Natural killer cell treated with Interleukin-12 subunit alpha and Interleukin-12 subunit beta and Interleukin-15 and Interleukin-18, amount 100 ng/mL, for 72 hours (primary cell): Measurements from ENCODE around the gene CUL5. TPM values are rescaled to one million over a fixed set of nuclear protein-coding genes. Genes with fewer than 3 reads are reported as not detected.

Experiments used
- ATAC-seq, 2 donors: fragments of 150-1000 bp; cut with Tn5 transposase in 1 of 2; sonication (Bioruptor Pico), chemical (Tn5 transposase) in 1 of 2; 2 replicates each; pipeline ENCODE4 v1.10.0; 2021
- DNase-seq: peaks from one replicate; pipeline ENCODE4 v3.0.0; 2022; ENCODE audit warnings: low spot score
- H3K27ac Mint-ChIP-seq, 2 donors: 1 replicate in 1 of 2; 2 replicates in 1 of 2; pipeline ENCODE4 v1.8.0; 2022; ENCODE audit warnings: mixed read lengths in 2 of 2, mild to moderate bottlenecking in 1 of 2, moderate library complexity in 1 of 2
- H3K27me3 Mint-ChIP-seq, 2 donors: 1 replicate in 1 of 2; 2 replicates in 1 of 2; pipeline ENCODE4 v1.8.0; 2022; ENCODE audit warnings: mixed read lengths in 2 of 2
- H3K36me3 Mint-ChIP-seq: one replicate; pipeline ENCODE4 v1.8.0; 2022; ENCODE audit warnings: mixed read lengths
- H3K4me1 Mint-ChIP-seq, 2 donors: 1 replicate in 1 of 2; 2 replicates in 1 of 2; pipeline ENCODE4 v1.8.0; 2022; ENCODE audit warnings: low read depth in 2 of 2, mixed read lengths in 2 of 2, mild to moderate bottlenecking in 1 of 2
- H3K4me3 Mint-ChIP-seq: one replicate; pipeline ENCODE4 v1.8.0; 2022; ENCODE audit warnings: mixed read lengths
- H3K9me3 Mint-ChIP-seq: 2 replicates; pipeline ENCODE4 v1.8.0; 2022; ENCODE audit warnings: mixed read lengths
- total RNA-seq, 2 donors: library from RNA; stranded (reverse); gene quantifications; one replicate each; pipeline ENCODE4 v1.2.3, GENCODE V29; 2022

CUL5 gene
- total RNA-seq: 10 to 100 TPM; 29.9 to 51.9 TPM

GRCh38 chr11:108008656-108009496 is at the start of gene CUL5:
Gene CUL5, plus strand, starts transcription at chr11:108008898. Its CDS starts 451 bp downstream, at chr11:108009349.
- H3K4me3 Mint-ChIP-seq: peak within 1 kb of the TSS; percentile 96
- H3K4me1 Mint-ChIP-seq: peaks cover 12 to 20% of the 10 kb centered on the region in 2 donors

DNA sequence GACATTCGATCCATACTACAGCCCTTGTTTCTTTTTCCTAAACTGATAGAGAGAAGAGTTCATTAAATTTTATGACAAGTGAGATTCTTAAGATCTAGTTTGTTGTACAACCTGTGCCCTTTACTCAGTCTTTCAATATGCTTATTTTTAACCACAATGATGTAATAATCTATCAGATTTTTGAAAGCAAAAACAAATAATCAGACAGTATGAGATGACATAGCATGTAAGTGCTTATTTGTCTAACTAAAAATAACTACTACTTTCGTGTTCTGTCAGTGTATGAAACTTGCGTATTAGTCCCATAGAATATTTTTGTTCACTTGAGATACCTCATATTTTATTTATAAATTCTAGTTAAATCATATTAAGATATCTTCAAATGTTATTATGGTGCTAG is 47.2 kb upstream of the CUL5 start:
- no peak overlapping the region for H3K4me3 Mint-ChIP-seq
- no peak overlapping the region for H3K27ac Mint-ChIP-seq
- DNase-seq (no peak), ATAC-seq (no peak)
- peaks cover 7 to 10% of the 10 kb centered on the region in 2 donors for H3K4me1 Mint-ChIP-seq
- no peaks in the 10 kb centered on the region for H3K36me3 Mint-ChIP-seq
- H3K9me3 Mint-ChIP-seq: no peaks in the 10 kb centered on the region
- H3K27me3 Mint-ChIP-seq: peaks cover 13 to 14% of the 10 kb centered on the region in 2 donors

More at GRCh38 chr11:108008656-108009496, at the start of gene CUL5:
- Mint-ChIP-seq H3K36me3 (peaks cover 4% of the 10 kb centered on the region), H3K9me3 (no peaks in the 10 kb centered on the region), H3K27me3 (no peaks in the 10 kb centered on the region), H3K27ac (peak within 1 kb of the TSS; percentile 95 to 99)
- ATAC-seq (peak; percentile 94 to 95), DNase-seq (peak; percentile 92)

DNA sequence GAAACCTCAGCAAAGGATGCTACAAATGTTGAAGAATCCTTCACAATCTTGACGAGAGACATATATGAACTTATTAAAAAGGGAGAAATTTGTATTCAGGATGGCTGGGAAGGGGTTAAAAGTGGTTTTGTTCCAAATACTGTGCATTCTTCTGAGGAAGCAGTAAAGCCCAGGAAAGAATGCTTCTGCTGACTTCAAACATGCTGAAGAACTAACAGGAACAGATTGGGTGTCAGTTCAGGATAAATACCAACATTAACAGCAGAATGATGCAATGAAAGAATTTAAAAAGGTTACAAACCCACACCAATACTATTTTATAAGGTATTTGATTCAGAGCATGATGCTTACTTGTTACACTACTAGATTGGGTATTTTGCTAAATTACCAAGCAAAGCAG is 46.5 kb upstream of the CUL5 start:
- DNase-seq (no peak), ATAC-seq (no peak)
- no peak overlapping the region for H3K27ac Mint-ChIP-seq
- peaks cover 0 to 4% of the 10 kb centered on the region in 2 donors for H3K4me1 Mint-ChIP-seq
- H3K27me3 Mint-ChIP-seq: peaks cover 6 to 7% of the 10 kb centered on the region in 2 donors
- H3K36me3 Mint-ChIP-seq: no peaks in the 10 kb centered on the region
- H3K9me3 Mint-ChIP-seq: no peaks in the 10 kb centered on the region
- H3K4me3 Mint-ChIP-seq: no peak overlapping the region

DNA sequence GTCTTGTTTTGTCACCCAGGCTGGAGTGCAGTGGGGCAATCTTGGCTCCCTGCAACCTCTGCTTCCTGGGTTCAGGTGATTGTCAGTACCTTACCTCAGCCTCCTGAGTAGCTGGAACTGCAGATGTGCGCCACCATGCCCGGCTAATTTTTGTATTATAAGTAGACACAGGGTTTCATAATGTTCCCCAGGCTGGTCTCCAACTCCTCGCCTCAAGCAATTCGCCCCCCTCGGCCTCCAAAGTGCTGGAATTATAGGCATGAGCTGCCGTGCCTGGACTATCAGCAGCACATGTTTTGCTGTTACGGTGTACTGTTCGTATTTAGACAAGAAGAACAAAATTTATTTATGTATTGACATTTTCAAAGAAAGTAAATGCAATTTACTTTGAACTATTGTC is 45.6 kb upstream of the CUL5 start:
- no peak overlapping the region for H3K4me3 Mint-ChIP-seq
- H3K36me3 Mint-ChIP-seq: no peaks in the 10 kb centered on the region
- ATAC-seq: no peak
- no peak overlapping the region for H3K27ac Mint-ChIP-seq
- no peak for DNase-seq
- no peaks in the 10 kb centered on the region for H3K9me3 Mint-ChIP-seq
- H3K27me3 Mint-ChIP-seq: peaks cover 0 to 2% of the 10 kb centered on the region in 2 donors
- no peaks in the 10 kb centered on the region for H3K4me1 Mint-ChIP-seq

DNA sequence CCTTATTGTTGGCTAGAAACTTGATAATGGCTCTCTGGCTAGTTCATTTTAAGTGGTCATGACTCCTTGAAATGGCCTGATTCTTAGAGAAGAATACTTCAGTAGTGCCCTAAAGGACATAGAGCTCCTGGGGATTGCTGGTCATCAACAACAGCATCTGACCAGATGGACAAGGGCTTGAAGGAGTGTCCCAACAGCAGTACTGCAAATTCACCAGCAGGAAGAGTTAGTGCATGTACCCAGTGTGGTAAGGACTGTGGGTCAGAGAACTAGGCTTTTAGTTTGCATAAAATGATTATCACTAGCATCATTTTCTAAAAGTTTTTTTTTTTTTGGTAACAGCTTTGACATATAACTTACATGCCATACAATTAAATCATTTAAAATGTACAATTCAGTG is 39.5 kb upstream of the CUL5 start:
- DNase-seq (no peak), ATAC-seq (no peak)
- no peak overlapping the region for H3K27ac Mint-ChIP-seq
- H3K27me3 Mint-ChIP-seq: no peaks in the 10 kb centered on the region
- H3K9me3 Mint-ChIP-seq: no peaks in the 10 kb centered on the region
- no peaks in the 10 kb centered on the region for H3K4me1 Mint-ChIP-seq
- no peak overlapping the region for H3K4me3 Mint-ChIP-seq
- no peaks in the 10 kb centered on the region for H3K36me3 Mint-ChIP-seq

DNA sequence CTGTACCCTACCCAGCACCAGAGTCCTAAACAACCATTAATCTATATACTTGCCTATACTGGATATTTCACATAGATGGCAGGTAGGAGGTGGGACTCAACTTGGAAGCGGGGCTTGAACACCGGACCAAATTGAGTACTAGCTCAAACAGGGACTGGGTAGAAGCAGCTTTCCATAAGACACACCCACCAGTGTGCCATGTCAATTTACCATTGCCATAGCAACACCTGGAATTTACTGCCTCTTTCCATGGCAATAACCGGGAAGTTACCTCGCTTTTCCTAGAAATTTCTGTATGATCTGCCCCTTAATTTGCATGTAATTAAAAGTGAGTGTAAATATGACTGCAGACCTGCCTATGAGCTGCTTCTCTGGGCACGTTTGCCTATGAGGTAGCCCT is 38.6 kb upstream of the CUL5 start:
- no peak overlapping the region for H3K27ac Mint-ChIP-seq
- no peak overlapping the region for H3K4me3 Mint-ChIP-seq
- H3K36me3 Mint-ChIP-seq: no peaks in the 10 kb centered on the region
- H3K4me1 Mint-ChIP-seq: no peaks in the 10 kb centered on the region
- no peaks in the 10 kb centered on the region for H3K27me3 Mint-ChIP-seq
- DNase-seq: no peak
- ATAC-seq: no peak
- H3K9me3 Mint-ChIP-seq: no peaks in the 10 kb centered on the region

DNA sequence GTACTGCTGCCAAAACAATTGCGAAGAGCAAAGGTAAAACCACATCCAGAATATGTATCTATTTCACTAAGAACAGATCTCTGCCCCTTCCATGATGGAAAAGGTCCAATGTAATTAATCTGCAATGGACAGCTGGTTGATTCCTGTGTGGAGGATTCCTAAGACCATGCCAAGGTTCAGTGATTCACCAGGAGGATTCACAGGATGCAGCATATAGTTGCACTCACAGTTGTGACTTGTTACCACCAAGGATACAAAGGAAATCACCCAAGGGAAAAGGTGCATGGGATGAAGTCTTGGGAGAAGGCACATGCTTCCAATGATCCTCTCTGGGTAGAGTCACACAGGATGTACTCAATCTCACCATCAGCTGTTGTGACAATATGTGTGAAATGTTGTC is 35.1 kb upstream of the CUL5 start:
- no peaks in the 10 kb centered on the region for H3K36me3 Mint-ChIP-seq
- DNase-seq: no peak
- H3K4me3 Mint-ChIP-seq: no peak overlapping the region
- ATAC-seq: no peak
- peaks cover 0 to 2% of the 10 kb centered on the region in 2 donors for H3K27me3 Mint-ChIP-seq
- H3K9me3 Mint-ChIP-seq: no peaks in the 10 kb centered on the region
- no peaks in the 10 kb centered on the region for H3K4me1 Mint-ChIP-seq
- H3K27ac Mint-ChIP-seq: no peak overlapping the region

DNA sequence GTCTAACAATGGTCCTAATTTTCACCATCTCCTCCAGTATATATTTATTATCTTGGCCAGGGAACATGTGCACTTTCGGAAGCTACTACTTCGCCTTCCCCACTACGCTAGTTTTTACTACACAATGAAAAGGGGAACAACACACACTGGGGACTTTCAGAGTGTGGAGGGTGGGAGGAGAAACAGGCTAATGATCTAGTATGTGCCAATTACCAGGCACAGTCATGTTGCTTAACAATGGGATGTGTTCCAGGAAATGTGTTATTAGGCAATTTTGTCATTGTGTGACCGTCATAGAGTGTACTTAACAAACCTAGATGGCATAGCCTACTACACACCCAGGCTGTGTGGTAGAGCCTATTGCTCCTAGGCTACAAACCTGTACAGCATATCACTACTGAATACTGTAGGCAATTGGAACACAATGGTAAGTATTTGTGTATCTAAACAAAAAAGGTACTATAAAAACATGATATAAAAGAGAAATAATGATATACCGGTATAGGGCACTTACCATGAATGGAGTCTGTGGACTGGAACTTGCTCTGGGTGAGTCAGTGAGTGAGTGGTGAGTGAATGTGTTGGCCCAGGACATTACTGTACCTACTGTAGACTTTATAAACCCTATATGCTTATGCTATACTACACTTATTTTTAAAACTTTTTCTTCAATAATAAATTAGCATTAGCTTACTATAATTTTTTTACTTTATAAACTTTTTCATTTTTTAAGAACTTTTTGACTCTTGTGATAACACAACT is 20.1 kb upstream of the CUL5 start:
- no peak overlapping the region for H3K4me3 Mint-ChIP-seq
- no peak for DNase-seq
- peaks cover 7 to 23% of the 10 kb centered on the region in 2 donors for H3K27me3 Mint-ChIP-seq
- no peak overlapping the region for H3K27ac Mint-ChIP-seq
- no peak for ATAC-seq
- H3K4me1 Mint-ChIP-seq: peaks cover 0 to 3% of the 10 kb centered on the region in 2 donors
- no peaks in the 10 kb centered on the region for H3K9me3 Mint-ChIP-seq
- H3K36me3 Mint-ChIP-seq: no peaks in the 10 kb centered on the region

DNA sequence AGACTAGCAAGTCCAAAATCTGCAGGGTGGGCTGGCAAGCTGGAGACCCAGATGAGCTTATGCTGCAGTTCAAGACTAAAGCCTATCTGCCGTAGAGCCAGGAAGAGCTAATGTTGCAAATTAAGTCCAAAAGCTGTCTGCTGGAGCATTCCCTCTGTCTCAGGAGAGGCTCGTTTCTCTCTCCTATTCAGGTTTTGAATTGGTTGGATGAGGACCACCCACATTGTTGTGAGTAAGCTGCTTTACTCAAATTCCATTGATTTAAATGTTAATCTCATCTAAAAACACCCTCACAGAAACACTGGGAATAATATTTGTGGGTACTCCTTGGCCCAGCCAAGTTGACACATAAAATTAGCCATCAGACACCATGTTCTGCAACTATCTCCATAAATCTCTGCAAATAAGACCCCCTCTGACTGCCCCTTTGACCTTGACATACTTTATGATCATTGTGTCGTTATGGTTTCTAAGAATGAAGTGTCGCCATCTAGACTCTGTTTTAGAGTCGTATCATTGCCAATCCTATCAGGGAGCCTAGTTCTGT is 16.8 kb upstream of the CUL5 start:
- Mint-ChIP-seq H3K27me3 (peaks cover 11 to 35% of the 10 kb centered on the region in 2 donors), H3K4me3 (no peak overlapping the region), H3K9me3 (no peaks in the 10 kb centered on the region), H3K4me1 (peaks cover 0 to 3% of the 10 kb centered on the region in 2 donors), H3K36me3 (no peaks in the 10 kb centered on the region), H3K27ac (no peak overlapping the region)
- no peak for ATAC-seq
- DNase-seq: no peak

DNA sequence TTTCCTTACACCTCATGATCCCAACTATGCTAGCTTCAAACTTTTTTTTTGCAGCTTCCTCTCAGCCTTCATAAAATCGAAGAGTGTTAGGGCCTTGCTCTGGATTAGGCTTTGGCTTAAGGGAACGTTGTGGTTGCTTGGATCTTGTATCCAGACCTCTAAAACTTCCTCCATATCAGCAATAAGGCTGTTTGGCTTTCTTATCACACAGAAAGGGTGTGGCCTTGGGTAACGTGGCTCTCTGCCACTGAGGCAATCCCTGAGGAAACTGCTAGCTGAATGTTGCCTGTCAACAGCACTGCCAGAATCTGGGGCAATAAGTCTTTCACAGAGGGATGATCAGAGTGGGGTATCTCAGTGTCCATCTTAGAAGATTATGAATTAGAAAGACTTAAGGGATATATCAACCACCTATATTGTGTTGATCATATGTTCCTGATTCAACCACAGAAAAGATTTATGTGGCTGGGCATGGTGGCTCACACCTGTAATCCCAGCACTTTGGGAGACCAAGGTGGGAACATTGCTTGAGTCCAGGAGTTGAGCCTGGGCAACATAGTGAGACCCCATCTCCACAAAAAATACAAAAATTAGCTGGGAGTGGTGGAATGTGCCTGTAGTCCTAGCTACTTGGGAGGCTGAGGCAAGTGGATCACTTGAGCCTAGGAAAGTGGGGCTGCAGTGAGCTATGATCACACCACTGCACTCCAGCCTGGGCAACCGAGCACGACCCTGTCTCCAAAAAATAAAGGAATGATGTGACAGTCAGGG is 12.5 kb upstream of the CUL5 start:
- no peaks in the 10 kb centered on the region for H3K9me3 Mint-ChIP-seq
- ATAC-seq: no peak
- H3K4me3 Mint-ChIP-seq: no peak overlapping the region

DNA sequence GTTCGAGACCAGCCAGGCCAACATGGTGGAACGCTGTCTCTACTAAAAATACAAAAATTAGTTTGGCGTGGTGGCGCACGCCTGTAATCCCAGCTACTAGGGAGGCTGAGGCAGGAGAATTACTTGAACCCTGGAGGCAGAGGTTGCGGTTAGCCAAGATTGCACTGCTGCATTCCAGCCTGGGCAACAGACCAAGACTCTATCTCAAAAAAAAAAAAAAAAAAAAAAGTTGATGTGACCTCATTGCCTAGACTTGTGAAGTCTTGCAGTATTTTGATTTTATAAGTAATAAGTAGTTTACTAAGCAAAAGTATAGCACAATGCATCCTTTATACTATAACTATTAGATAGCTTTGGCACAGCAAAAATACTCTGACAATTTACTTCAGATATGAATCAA is 9.9 kb upstream of the CUL5 start:
- no peaks in the 10 kb centered on the region for H3K9me3 Mint-ChIP-seq
- H3K36me3 Mint-ChIP-seq: no peaks in the 10 kb centered on the region
- H3K4me1 Mint-ChIP-seq: no peaks in the 10 kb centered on the region
- no peak overlapping the region for H3K4me3 Mint-ChIP-seq
- DNase-seq (no peak), ATAC-seq (no peak)
- no peak overlapping the region for H3K27ac Mint-ChIP-seq
- H3K27me3 Mint-ChIP-seq: peaks cover 26 to 32% of the 10 kb centered on the region in 2 donors

More for the DNA sequence above, 12.5 kb upstream of the CUL5 start:
- peaks cover 16 to 25% of the 10 kb centered on the region in 2 donors for H3K27me3 Mint-ChIP-seq
- no peak for DNase-seq
- H3K36me3 Mint-ChIP-seq: no peaks in the 10 kb centered on the region
- H3K4me1 Mint-ChIP-seq: no peaks in the 10 kb centered on the region
- H3K27ac Mint-ChIP-seq: no peak overlapping the region

DNA sequence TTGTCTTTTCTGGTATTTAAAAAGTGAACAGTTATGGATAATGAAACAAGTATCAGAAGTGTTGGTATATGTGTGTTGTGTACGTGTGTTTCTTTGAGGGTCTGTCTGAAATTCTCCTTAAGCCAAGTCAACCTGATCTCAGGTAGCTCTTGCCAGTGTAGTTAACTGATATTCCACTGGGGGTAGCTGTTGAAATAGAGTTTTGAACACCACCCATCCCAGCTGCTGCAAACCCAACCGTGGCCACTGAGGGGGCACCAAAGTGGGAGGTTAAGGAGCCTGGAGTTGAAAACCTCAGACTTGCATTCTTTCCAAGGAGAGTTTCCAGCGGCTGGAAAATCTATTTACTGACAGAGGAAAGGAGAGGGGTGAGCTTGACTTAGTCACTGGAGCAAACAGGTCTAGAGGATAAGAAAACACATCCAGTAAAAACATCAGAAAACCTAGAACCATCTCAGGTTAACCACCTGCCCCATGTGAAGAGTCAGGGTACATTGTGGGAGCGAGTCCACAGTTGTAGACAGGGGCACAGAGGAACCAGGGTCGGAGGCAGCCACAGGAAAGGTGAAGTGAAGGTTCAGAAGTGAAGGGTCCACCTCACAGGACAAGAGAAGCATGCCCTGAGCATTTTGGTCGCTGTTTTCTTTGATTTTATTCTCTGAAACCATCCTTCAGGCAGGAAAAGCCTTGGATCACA is 8.8 kb upstream of the CUL5 start:
- H3K9me3 Mint-ChIP-seq: no peaks in the 10 kb centered on the region
- peak in 1 of 2 donors; percentile 56 for ATAC-seq
- no peak overlapping the region for H3K27ac Mint-ChIP-seq
- peaks cover 26 to 33% of the 10 kb centered on the region in 2 donors for H3K27me3 Mint-ChIP-seq
- H3K36me3 Mint-ChIP-seq: no peaks in the 10 kb centered on the region
- no peak overlapping the region for H3K4me3 Mint-ChIP-seq
- DNase-seq: no peak
- no peaks in the 10 kb centered on the region for H3K4me1 Mint-ChIP-seq

- ATAC-seq: no peak
- Mint-ChIP-seq H3K4me3 (no peak overlapping the region), H3K9me3 (no peaks in the 10 kb centered on the region), H3K4me1 (no peaks in the 10 kb centered on the region), H3K36me3 (no peaks in the 10 kb centered on the region), H3K27ac (no peak overlapping the region), H3K27me3 (peaks cover 18% of the 10 kb centered on the region in 2 donors)
- no peak for DNase-seq
These were observed 6.2 kb upstream of the CUL5 start for GRCh38 chr11:108002476-108002875.
